ENCODE results near the gene CTNND1.
"Not testable (repeated sequence)": the region's sequence is repeated elsewhere in the genome, so short reads cannot be mapped to it uniquely, and the experiment has no call there.

CTNND1 gene

DNA sequence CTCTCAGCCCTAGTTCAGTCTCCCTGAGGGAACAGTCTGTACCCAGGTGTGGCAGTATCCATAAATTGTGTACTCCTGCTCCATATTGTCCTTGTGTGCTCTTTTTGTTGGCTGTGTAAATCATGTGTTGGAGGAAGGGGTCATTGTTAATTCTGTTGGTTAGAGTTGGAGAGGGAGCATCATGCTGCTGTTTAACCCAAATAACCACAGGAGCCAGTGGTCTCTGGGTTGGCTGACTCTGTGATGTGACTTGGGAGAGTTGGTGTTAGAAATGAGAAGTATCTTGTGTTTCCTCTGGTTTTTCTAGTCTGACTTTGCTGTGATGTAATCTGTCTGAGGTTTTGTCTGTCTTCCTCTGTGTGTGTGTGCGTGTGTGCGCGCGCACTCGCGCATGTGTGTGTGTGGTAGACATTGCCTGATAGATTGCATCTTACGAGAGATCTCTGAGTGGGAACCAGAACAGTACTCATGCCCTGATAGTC lies 30.5 kb downstream of the CTNND1 start:
- DNase-seq (ENCODE audit: low read depth in 2 of 3, low spot score in 2 of 3) = peak; percentile 43 to 57 (median 55)

DNA sequence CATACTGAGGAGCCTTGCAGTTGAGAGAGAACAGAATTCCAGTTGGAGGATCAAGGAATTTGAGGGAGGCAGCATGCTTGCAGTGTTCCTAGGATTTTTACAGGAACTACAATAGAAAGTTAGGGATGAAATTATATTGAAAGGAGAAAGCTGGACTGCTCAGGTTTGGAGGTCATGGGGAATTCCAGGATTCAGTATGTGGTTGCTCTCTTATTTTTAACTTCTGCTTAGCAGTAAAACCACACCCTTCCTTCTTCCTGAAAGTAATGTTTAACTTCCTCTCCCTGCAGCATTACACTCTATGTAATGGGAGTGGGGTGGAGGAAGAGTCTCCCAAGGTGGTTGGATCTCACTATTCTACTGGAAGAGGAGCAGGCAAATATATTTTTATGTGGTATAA lies 31.3 kb downstream of the CTNND1 start:
- DNase-seq (ENCODE audit: low read depth in 2 of 3, low spot score in 2 of 3) = no peak

DNA sequence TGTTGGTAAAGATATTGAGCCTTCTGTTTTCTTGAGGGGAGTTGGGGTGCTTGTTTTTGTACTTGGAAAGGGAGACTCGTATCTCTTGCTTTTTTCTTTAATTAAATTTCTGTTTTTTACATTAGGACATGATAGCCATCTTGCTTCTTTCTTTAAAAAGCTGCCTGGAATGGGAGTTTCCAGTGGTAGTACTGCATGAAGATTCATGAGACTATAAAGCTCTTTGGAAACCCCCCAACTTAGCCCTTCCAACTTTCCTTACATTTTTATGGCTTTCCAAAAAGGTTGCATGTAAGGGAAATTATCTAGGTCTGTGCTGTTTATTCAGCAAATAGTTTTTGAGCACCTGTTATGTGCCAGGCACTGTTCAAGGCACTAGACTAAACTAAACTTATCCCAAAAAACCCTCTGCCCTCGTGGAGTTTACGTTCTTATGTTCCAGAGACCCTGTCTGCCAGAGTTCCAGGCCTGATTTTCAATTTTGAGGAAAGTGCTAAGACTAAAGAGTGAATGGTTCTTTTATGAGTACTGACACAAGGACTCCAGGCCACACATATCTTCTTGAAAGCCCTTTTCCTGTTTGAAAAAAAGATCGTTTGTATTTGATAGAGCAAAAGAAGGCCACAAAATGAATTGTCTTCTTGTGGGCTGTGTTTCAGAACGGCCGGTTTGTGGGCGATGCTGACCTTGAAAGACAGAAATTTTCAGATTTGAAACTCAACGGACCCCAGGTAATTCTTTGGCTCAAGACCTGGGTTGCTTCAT lies 31.9 kb downstream of the CTNND1 start:
- no peak for DNase-seq (ENCODE audit: low read depth in 2 of 3, low spot score in 2 of 3)

DNA sequence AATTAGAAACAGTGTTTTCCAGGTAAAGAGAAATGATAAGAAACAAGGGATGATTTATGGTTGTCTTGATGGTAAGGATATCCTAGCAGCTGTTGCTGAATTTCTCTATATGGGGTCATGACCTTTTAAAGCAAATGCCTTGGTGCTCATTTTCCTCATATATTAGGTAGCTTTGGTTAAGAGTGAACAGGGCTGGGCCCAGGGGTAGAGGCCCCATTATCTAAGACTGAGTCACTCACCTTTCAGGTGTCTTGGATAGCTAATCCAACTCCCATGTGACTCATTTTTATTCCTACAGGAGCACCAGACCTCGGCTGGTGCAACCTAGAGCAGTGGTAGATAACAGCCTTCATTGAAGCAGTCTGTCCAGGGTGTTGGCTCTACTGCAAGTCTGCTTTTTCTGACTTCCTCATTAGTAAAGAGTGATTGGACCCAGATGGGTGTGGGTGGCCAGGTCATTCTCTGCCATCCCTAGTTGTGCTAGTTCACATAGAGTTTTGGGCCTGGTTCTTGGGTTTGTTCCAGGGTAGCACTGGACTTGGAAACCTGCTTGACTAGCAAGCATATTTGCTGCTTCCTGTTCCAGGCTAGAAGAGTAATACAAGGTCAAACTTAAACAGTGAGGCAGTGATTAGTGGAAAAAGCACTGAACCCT lies 37.4 kb downstream of the CTNND1 start:
- no peak for DNase-seq (ENCODE audit: low read depth in 2 of 3, low spot score in 2 of 3)

DNA sequence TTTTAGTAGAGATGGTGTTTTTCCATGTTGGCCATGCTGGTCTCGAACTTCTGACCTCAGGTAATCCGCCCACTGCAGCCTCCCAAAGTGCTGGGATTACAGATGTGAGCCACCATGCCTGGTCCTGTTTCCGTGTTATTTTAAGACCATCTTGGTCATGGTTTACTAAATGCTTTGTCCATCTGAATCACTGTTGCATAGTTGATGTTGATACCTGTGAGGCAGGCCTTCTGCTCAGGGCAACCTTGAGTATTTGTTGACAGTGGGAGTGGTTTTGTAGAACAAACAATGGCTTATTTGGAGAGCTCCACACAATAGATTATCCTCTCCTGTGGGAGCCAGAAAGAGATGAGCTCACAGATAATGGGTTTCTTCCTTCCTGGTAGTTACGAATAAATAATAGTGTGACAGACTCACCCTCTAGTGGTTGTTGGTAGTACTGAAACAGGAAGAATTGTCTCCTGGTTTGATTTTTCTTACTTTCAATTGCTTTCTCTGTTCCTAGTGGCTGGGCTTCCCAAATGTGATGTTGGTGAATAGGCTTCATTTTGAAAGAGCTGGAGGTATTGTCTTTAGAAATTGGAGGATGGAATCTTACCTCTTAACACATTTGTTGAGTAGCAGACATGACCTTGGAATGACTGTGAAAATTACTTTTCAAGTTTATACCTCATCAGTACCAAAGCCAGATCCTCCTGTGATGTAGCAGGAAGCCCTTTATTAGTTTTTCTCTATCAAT lies 39.0 kb downstream of the CTNND1 start:
- no peak for DNase-seq (ENCODE audit: low read depth in 2 of 3, low spot score in 2 of 3)

DNA sequence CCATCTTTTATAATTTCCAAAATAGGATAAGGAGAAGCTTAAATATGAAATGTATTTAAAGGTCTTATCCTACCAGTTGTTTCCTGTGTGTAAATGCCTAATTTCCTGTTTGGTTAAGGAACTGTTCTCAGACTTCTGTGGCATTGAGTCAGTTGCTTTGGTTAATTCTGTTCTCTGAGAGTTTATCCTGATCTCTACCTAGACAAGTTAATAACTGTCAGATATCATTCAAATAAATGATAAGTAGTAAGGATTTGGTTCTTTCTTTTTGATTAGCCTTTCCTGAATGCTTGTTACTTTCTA lies 39.5 kb downstream of the CTNND1 start:
- no peak for DNase-seq (ENCODE audit: low read depth in 2 of 3, low spot score in 2 of 3)

DNA sequence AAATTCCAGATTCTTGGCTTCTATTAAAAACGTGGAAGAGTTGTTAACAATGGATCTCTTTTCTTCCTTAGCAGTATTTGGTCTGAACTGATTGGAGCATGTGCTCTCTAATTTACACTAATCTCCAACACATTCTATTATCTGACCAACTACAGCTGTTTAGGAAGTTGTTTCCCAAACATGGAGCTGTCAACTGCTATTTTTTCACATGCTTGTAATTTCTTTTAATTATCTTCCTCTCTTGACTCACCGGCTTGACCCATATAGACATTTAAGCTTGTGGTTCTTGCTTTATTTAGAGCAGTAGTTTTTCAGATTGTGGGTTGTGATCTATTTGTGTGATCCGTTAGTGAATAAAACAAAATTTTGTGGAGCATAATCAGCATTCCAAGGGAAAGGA lies 40.8 kb downstream of the CTNND1 start:
- DNase-seq (ENCODE audit: low read depth in 2 of 3, low spot score in 2 of 3) = no peak

DNA sequence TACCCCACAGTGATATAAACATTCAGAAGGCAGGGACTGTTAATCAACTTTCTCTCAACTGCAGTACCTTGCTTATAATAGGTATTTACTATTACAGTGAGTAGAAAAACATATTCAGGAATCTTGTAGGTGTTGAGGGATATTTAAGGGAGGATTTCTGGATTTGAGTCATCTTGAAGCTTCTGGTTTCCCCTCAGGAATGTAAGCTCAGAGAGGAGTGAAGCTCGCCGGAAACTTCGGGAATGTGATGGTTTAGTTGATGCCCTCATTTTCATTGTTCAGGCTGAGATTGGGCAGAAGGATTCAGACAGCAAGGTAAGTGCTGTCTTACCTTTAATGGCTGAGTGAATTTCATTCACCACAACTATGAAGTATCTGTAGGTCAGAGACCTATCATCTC lies 42.9 kb downstream of the CTNND1 start:
- no peak for DNase-seq (ENCODE audit: low read depth in 2 of 3, low spot score in 2 of 3)

DNA sequence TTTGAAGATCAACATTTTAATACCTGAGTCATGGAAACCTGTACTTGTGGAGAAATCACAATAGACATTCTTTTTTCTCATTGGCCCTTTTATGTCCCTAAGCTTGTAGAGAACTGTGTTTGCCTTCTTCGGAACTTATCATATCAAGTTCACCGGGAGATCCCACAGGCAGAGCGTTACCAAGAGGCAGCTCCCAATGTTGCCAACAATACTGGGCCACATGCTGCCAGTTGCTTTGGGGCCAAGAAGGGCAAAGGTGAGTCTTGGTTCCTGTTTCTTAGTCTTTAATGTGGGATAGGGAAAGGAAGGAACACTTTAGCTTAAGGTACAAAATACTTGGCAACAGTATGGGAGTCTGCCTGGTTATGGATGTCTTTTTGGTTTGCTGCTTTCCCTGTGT lies 44.2 kb downstream of the CTNND1 start:
- no peak for DNase-seq (ENCODE audit: low read depth in 2 of 3, low spot score in 2 of 3)

DNA sequence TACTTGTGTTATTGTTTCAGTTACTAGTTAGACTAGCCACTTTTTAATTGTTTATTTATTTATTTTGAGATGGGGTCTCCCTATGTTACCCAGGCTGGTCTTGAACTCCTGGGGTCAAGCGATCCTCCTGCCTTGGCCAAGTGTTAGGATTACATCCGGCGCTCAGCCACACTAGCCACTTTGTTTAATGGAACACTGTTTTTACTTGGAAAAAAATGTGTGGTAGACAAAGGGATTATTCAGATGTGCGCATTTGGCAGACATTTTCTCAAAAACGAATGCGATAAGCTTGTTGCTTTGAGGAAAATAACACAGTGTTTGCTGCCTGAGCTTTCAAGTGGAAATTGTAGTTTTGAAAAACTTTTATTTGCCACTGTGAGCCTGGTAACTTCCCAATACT lies 51.0 kb downstream of the CTNND1 start:
- DNase-seq (ENCODE audit: low read depth in 2 of 3, low spot score in 2 of 3) = no peak

DNA sequence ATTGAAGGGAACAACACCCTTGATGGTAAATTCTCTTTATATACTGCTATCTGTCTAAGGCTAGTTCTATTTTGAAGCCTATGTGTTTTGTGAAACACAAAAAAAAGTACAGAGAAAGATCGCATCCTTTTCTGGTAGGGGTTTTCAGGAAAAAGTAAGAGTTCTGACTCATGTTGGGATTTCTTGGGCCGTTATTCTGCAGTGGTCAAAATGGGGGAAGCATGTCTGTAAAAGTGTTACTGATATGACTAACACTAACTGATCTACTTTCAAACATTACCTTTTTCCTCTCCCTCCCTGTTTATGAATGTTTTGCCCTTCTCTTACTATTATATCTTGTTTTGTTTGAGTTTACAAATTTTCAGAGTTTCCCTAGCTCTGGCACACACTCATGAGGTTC lies 53.9 kb downstream of the CTNND1 start:
- no peak for DNase-seq (ENCODE audit: low read depth in 2 of 3, low spot score in 2 of 3)

DNA sequence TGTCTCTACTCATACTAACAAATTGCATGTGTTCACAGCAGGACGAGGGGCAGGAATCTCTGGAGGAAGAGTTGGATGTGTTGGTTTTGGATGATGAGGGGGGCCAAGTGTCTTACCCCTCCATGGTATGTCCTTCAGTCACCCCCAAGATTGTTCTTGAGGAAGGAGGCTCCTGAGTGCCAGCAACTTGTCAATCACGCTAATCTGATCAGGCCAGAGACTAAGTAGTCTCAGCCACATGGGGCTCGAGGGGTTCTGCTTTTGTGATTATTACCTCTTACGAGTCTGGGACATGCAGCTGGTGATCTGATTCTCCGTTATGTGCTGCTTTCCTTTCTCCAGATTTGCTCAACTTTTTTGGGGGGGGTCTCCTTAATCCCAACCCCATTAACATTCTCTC lies 54.3 kb downstream of the CTNND1 start:
- DNase-seq (ENCODE audit: low read depth in 2 of 3, low spot score in 2 of 3) = no peak

DNA sequence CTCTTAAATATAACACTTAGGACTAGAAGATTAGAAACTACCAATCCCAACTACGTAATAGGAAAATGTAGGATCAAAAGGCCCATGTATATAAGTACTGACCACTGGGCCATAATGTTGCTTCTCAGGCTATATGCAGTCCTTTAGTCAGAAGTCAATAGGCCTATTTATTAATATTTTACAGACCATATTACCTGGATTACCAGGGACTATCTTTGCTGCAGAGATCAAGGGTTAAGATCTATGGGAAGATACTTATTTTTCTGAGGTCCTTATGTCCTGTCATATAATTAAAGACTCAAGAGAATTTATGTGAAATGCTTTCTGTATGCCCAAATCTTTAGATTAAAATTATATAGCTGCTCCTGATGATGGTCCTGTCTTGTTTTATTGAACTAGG lies 57.2 kb downstream of the CTNND1 start:
- DNase-seq (ENCODE audit: low read depth in 2 of 3, low spot score in 2 of 3) = no peak

DNA sequence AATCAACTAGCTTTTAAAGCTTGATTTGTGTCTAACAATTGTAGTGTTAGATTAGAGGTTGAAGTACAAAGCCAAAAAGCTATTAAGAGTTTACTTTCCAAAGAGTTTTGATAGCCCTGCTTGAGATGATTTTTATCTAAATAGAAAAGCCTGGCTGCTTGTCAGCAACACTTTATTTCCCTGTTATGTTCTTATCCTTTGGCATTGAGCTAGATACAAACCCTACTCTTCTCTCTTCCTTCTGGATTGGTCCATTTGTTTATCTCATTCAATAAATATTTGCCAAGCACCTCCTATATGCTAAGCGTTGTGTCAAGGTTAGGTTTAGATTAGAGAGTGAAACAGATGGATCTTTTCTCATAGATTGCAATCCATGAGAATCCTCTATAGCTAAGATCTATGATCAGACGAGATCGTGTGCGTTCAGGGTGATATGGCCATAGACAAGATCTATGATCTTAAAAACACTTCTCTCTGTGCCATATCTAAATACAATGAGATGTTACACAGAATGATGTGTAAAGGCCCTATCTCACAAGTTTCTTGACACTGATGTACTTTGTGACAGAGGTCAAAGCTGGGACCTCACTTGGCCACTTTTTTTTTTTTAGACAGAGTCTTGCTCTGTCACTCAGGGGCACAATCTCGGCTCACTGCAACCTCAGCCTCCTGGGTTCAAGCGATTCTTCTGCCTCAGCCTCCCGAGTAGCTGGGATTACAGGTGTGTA lies 57.8 kb downstream of the CTNND1 start:
- no peak for DNase-seq (ENCODE audit: low read depth in 2 of 3, low spot score in 2 of 3)

DNA sequence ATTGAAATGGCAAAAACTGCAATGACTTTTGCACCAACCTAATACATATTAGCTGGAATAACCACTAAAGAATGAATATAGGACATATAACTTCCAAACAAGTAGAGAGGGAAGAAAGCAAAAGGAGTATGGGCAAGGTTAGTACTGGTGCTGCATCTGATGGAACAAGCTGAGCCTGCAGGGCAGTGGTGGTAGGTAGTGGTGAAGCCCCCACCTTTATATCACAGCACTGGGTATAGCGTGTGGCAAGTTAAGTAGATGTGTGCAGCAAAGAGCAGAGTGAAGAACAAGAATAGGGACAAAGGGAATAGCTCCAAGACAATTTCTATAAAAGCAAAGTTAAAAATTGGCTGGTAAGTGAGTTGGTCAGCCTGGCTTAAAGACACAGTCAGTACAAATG lies 62.3 kb downstream of the CTNND1 start:
- no peak for DNase-seq (ENCODE audit: low read depth in 2 of 3, low spot score in 2 of 3)

DNA sequence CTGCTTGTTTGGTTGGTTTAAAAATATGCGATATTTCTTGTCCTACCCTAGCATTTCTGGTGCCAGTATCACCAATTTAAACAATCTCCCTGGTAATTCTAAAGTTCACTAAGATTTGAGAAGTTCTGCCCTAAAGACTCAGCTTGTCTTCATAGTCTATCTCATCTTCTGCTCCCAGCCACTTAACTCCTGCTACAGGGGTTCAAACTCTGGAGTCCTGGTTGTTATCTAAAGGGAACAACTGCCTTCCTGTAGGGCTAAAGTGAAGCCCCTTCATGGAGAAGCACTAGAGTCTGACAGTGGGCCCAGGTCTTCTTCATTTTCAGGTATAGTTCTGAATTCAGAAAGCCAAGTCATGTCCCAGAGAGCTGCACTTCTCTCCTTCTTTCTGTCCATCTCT lies 73.2 kb downstream of the CTNND1 start:
- no peak for DNase-seq (ENCODE audit: low read depth in 2 of 3, low spot score in 2 of 3)

DNA sequence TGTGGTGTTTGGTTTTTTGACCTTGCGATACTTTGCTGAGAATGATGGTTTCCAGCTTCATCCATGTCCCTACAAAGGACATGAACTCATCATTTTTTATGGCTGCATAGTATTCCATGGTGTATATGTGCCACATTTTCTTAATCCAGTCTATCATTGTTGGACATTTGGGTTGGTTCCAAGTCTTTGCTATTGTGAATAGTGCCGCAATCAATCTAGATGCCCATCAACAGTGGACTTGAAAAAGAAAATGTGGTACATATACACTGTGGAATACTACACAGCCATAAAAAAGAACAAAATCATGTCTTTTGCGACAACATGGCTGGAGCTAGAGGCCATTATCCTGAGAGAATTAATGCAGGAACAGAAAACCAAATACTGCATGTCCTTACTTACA lies 77.0 kb downstream of the CTNND1 start:
- DNase-seq (ENCODE audit: low read depth in 2 of 3, low spot score in 2 of 3) = not testable (repeated sequence)

DNA sequence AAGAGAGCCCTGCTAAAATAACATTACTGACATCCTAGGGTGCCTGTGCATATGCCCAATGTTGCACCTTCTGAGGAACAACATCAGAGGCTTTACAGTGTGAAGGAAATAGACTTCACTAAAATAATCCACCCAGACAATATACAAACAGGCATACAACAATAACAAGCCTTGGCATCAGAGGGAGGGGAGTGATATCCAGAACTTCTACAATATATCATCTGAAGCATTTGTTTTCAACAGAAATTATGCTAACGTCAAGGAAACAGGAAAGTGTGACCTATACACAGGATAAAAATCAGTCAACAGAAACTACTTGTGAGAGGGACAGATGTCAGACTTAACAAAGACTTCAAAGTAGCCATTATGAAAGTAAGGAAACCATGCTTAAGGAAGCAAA lies 81.3 kb downstream of the CTNND1 start:
- no peak for DNase-seq (ENCODE audit: low read depth in 2 of 3, low spot score in 2 of 3)

DNA sequence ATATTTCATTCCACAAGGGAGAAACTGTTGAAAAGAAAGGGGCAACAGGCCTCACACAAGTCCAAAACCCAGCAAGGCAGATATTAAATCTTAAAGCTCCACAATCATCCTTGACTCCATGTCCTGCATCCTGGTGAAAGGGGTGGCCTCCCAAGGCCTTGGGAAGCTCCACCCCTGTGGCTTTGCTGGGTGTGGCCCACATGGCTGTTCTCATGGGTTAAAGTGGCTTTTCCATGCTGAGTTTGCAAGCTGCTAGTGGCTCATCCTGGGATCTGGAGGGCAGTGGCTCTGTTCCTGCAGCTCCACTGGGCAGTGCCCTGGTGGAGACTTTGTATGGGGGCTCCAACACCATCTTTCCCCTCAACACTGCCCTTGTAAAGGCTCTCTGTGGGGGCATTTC lies 106.4 kb downstream of the CTNND1 start:
- DNase-seq (ENCODE audit: low read depth in 2 of 3, low spot score in 2 of 3) = no peak

DNA sequence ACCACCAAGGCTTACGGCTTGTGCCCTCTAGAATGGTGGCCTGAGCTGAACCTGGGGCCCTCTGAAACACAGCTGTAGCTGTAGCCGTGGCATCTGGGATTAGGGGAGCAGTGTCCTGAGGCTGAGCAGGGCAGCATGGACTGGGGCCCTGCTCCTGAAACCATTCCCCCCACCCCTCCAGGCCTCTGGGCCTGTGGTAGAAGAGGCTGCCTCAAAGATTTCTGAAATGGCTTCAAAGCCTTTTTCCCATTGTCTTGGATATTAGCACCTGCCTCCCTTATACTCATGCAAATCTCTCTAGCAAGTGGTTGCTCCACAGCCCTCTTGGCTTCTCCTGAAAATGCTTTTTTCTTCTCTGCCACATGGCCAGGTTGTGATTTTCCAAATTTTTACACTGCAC lies 106.9 kb downstream of the CTNND1 start:
- no peak for DNase-seq (ENCODE audit: low read depth in 2 of 3, low spot score in 2 of 3)

All from activated CD8-positive, alpha-beta memory T cell treated with anti-CD3 and anti-CD28 coated beads for 48 hours (primary cell).